Glomerular endothelial cell (primary cell): ENCODE data around the gene RHBG. TPM values are rescaled to one million over a fixed set of nuclear protein-coding genes. Genes with fewer than 3 reads are reported as not detected.

ENCODE experiments used
- DNase-seq: peaks from one replicate; pipeline ENCODE4 v3.0.0-alpha.2; 2011; ENCODE audit warnings: low read depth, low spot score; ENCODE audit errors: extremely low read depth
- total RNA-seq: library from RNA; depleted of rRNA; stranded (reverse); fragments of >200 nt; gene quantifications from 2 replicates; pipeline ENCODE4 v1.2.3, GENCODE V29; 2015

The RHBG gene
- total RNA-seq, 1 donor from 2014 or later = not detected

DNA sequence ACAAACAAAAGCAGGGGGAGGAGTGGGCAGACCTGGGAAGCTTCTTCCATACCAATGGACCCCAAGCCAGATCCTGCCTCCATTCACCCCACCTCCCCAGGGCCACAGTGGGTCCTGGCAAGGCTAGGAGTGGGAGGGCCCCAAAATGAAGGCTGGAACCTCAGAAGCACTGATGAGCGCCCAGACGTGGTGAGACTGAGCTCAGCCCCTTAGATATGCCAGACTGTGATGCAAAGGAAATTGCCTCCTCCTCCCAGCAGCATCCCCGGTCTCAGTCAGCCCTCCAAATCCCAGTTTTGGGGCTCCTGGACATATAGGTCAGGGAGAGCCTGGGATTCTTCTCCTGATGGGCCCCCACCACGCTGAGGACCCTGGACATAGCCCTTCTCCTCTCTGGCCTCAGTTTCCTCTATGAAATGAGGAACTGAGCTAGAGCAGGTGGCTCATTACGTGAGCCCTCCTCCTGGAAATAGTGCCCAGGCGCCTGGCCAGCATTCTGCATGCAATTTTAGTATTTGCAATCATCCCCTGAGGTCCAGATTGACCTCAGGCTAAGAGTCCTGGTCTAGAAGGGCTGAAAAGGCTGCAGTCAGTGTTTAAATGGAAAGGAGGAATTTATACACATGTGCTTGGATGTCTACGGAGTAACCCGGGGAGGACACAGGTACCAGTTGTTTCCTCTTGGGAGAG is 33.5 kb downstream of the RHBG start:
- DNase-seq = no peak

DNA sequence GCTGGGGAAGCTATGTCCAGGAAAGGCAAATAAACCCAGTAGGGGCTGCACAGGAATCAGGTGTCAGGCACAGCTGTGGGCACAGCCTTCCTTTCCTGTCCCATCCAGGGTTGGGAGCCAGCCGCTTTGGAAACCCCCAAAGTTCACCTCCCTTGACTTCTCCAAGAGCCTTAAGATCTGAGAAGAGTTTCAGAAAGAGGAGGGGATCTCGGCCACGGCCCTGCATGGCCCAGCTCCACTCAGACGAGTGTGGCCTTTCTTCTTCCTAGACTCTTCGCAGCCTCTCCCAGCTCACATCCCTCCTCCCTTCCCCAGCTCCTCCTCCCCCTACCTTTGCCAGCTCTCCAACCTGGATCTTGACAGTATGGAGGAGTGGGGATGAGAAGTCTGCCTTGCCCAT is 36.7 kb downstream of the RHBG start:
- no peak for DNase-seq

DNA sequence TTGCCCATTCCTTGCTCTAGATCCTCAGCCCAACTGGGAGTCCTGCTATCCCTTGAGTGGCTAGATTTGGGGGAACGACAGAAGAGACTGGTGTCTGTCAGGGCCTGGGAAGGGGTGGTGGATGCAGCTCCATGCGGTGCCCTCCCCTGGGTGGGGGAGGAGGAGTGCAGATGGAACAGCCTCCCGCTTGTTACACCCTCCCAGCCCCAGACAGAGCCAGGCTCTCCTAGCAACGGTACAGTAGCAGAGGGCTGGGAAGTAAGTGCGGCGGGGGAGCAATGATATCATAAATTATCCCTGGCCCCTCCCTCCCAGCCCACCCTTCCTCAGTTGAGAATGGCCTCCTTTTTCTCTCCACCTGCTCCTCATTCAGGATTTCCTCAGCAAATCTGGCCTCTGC is 37.2 kb downstream of the RHBG start:
- DNase-seq = no peak

DNA sequence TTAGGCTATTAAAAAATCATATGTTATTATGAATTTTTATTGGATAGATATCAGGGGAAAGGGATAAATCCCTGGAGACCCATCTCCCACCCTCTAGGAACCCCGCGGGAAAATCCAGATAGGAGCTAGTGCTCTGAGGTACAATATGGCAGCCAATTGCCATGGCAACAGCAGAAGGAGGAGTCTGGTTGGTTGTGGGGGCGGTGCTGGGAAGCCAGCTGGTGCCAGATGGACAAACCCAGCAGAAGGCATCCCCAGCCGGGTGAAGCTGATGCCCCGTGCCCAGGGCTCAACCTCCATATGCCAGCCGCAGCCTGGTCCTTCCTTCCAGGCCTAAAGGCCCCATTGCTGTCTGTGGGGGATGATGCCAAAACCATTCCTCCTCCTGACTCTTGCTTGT is 38.3 kb downstream of the RHBG start:
- no peak for DNase-seq

GRCh38 chr1:156407760-156408159 is 38.7 kb downstream of the RHBG start:
- no peak for DNase-seq

GRCh38 chr1:156409439-156409838 is 40.4 kb downstream of the RHBG start:
- no peak for DNase-seq

DNA sequence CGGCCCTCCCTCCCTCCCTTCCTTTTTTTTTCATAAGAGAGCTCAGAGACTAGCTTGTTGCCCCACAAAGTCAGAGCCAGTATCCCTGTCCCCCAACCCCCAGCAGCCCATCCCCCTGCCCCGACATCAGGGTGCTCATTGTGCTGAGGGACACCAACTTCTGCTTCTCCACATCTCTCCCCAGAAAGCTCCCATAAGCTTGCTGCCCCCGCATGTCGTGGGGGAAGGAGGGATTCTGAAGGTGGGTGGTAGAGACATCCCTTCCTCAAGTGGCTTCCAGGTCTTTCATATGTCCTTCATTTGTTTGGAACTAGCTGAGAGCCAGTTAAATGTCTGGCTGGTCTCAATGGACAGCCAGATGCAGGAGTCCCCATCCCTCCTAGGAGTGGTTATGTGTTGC is 41.2 kb downstream of the RHBG start:
- DNase-seq = no peak

GRCh38 chr1:156410740-156411139 is 41.7 kb downstream of the RHBG start:
- no peak for DNase-seq

GRCh38 chr1:156412653-156413321 is 43.8 kb downstream of the RHBG start:
- no peak for DNase-seq

- no peak for DNase-seq
Observed at GRCh38 chr1:156413391-156414246, 44.6 kb downstream of the RHBG start.

- no peak for DNase-seq
Observed at GRCh38 chr1:156414461-156415064, 45.6 kb downstream of the RHBG start.

DNA sequence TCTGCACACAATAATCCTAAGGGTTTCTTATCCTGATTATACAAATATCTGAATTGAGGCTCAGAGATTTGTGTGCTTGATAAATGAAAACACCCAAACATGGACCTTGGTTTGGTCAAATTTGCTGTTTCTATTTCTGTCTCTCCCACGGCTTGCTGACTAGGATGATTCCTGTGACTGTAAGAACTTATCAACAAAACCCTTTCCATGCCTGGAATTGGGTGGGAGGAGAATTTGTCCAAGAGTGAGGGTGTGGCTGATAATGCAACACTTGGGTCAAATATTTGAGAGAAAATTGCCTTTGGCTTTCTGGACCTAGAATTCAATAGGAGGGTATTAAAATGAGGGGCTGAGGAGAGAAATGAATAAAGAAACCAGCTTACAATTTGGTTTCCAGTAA is 48.0 kb downstream of the RHBG start:
- no peak for DNase-seq

DNA sequence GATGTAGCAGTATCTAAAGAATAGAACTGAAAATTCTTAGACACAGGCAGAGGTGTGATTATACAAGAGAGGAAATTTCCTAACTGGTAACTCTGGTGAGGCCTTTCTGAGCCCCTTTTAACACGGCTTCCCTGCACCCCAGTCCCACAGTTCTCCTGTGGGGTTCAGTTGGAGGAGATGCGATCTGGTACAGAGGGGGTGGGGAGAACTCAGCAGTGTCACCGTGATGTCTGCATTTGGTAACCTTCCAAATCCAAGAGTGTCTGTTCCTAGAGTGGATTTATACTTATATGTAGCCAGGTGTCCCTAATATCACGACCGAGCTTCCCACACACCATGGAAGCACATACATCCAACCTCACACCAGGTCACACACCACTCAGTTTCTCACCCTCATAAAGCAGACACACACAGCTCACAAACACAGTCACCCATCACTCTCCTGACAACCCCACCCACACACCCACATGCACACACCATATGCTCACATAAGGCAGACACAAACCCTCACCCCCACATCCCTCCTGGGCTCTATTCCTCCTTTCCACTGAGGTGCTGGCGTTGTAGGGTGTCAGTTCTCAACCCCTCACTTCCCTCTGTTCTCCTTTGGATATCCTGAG is 48.5 kb downstream of the RHBG start:
- no peak for DNase-seq

DNA sequence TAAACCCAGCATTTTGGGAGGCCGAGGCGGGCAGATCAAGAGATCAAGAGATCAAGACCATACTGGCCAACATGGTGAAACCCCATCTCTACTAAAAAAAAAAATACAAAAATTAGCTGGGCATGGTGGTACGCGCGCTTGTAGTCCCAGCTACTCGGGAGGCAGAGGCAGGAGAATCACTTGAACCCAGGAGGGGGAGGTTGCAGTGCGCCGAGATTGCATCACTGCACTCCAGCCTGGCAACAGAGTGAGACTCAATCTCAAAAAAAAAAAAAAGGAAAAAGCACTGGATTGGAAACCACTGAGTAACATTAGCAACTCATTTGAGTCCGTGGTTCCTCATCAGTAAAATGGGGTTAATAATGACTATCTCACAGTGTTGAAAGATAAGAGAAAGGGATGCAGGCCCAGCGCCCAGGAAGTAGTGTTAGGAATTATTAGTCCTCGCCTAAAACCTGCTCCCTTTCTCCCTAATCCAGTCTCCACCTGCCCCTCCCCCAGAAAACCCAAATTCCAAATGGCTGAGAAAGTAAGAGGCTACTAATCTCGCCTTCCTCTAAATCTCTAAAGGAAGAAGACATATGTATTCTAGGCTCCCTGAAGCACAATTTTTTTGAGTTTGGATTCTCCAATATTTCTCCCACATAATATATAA is 49.5 kb downstream of the RHBG start:
- DNase-seq = no peak

DNA sequence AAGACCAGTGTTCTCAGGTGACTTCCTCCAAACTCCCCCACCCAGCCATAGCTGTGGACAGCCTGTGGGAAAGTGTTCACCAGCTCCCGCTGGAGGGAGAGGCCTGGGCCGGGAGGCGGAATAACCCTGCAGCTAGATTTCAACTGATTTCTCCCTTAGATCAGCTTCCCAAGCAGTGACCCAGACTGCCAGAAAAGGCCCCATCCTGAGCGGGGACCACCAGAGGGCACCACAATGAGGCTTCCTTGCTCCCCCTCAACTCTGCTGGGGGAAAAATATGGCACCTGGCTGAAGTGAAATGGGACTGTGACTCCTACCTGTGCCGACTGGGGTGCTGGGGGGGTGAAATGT is 50.8 kb downstream of the RHBG start:
- no peak for DNase-seq

- DNase-seq = no peak
Observed at GRCh38 chr1:156420205-156421061, 51.4 kb downstream of the RHBG start.

- DNase-seq = no peak
Observed at GRCh38 chr1:156421062-156421938, 52.3 kb downstream of the RHBG start.

GRCh38 chr1:156421939-156422601 is 53.1 kb downstream of the RHBG start:
- no peak for DNase-seq
